GM12892 (cell line): ENCODE results near the gene PLCE1.

Source experiments
- POLR2A ChIP-seq: IDR thresholded peaks from 2 replicates; pipeline ENCODE4 v1.6.1; 2011; ENCODE audit warnings: low read depth, low read length, control low read depth
- POLR2AphosphoS5 ChIP-seq: IDR thresholded peaks from 2 replicates; pipeline ENCODE4 v1.6.1; 2011; ENCODE audit warnings: low read depth, low read length, control low read depth

- TF ChIP-seq POLR2A (no peak), POLR2AphosphoS5 (no peak)
These were observed 17.6 kb downstream of the PLCE1 start for GRCh38 chr10:94011296-94011695.
